NCI-H774 (cell line): ENCODE measurements around the gene NIN.

Experiments used
- DNase-seq: peaks from one replicate; lab custom pipeline; 2025; lab: John Stamatoyannopoulos, UW

NIN gene

GRCh38 chr14:50762001-50762930, 68.7 kb downstream of the NIN start:
- DNase-seq = no peak

DNA sequence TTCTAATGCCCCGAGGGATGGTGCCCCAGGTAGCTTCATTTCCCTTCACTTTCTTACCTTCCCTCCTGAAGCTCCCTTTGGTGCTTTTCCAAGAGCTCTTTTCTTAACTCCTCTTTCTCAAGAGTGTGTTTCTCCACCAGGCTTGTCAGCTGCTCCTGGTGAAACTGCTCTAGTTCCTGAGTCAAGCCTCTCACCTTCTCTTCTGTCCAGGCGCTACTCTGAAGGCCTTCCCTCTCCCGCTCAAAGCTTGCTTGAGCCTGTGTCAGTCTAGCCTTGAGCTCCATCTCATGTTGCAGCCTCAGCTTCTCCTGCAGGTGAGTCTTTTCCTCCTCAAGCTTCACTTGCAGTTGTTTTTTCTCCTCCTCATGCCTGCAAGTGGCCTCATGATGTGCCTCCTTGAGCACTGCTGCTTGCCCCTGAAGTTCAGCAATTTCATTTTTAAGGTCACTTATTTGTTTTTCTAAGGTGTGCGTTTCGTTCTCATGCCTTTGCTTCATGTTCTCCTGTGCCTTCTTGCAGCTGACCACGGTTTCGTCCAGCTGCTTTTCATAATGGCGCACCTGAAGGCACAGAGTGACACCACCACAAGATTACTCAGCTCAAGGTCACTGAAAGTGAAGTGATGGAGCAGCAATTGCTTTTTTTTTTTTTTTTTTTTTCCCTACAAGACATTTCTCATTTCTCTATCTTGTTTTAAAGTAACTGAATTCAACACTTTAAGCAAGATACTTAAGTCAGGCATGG, 71.0 kb downstream of the NIN start:
- no peak for DNase-seq

DNA sequence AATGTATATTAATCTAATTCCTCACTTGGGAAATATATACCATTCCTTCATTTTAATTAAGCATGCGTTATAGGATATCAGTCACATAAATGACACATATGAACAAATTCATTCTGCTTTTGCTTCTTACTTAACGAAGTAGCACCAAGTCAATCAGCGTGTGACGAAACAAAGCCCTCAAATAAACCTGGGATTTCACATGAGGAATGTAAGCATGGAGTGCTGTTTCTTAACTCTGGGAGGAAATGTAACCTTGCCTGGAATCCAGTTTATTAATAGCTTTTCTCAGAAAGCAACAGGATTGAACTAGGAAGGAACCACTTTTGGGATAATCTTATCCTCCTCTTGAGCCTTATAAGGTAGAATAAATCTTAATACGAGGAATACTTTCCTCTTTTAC, 72.0 kb downstream of the NIN start:
- DNase-seq = no peak

- no peak for DNase-seq
Observed at GRCh38 chr14:50758305-50758704, 72.7 kb downstream of the NIN start.

DNA sequence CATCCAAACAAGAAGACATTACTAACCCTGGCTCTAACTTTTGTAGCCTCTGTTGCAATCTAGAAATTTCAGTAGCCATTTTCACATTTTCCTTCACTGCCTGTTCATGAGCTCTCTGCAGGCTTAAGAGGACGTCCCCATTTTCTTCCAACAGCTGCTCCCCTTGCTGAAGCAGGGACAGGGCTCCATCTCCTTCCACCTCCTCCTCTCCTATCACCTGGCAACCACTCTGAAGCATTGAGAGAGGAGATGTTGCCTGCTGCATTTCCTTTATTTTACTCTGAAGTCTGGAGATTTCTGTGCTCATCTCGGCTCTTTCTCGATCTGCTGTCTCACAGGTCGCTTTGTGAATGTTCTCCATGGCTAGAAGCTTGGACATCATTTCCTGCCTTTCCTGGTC, 73.3 kb downstream of the NIN start:
- no peak for DNase-seq

DNA sequence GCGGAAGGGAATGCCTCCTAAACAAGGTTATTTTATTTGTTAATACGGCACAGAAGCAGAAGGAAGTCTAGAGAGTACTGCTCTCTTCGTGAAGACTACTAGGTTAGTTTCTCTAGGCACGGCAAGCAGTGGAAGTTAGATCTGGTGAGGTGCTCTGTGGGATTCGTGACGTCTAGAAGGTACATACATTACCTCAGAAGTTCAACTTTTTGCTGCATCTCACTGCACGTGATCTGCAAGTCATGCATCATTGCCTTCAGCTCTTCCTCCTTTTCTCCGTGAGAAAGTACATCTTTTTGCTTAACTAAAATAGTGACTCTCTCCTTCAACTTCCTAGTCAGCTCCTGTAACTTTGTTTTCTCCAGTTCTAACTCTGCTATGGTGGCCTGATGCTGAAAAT, 74.7 kb downstream of the NIN start:
- no peak for DNase-seq

DNA sequence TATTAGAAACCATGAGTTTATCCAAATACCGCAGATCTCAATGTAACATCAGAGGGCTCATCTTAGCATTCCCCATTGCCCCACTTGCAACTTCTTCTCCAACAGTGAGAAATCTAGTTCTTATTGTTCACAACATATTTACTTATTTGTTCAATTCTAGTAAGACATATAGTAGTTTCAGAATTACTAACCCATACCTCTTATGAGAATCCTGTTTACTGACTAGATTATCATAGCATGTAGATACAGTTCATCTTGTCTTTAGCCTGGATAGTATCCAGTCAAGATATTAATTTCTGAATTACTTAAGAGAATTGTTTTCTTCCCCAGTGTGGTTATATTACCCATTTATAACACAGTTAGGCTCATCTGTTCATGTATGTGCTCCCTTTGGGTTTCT, 80.6 kb downstream of the NIN start:
- no peak for DNase-seq

DNA sequence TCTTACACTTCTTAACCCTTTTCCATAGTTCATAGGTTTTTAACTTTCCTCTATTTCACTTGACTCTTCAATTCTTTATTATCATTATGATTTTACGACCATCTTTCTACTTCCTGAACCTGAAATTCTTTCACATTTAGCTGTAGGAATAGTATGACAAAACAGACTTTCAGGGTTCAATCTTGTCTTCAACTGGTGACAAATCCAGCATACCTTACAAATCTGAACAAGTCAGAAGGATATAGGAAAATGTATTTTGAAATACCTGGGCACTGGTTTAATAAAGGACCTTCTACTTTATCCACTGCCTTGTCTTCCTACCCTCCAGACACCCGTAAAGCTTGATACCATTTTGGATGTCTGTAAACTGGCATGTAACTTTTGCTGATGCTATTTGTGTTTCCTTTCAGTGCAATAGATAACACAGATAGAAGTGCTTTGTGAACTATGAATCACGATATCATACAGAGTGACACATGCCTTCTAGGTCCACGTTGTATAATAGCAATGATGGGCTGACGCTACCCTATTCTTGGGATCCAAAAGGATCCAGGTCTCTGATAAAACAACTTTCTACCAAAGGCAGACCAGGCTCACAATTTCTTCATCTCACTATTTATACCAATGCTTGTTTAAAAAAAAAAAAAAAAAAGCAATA, 85.4 kb downstream of the NIN start:
- no peak for DNase-seq

DNA sequence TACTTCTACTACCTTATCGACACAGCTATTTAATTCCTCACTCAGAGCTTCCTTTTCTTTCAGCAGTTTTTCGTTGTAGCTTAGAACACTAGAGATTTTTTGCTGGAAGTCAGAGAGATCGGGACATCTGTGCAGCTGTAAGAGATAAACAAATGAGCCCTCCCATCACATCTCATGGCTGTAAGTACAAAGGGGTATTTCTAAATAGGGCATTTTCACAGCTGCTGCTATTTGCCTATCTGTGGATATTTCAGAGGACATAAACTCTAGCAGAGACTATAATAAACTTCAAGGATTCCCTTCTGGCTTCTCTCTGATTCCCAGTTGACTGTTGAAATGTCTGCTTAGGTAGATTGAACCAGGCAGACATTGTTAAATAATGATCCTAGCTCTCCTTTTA, 86.7 kb downstream of the NIN start:
- no peak for DNase-seq

DNA sequence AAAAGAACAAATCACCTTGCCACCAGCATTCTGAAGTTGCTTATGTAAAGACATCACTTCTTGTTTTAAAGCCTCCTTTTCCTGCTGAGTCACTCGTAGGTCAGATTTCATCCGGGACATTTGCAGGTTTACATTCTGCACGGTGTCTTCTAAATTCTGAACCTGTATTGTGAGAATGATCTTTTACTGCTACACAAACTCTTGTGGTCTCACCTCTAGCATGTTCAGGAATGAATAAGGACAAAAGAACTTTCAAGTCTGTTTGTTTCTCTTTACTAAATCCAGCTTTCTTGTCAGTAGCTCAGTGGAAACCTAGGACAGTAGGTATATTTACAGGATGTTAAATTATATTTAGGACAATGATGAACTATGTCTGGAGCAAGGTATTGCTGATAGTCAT, 89.4 kb downstream of the NIN start:
- no peak for DNase-seq

DNA sequence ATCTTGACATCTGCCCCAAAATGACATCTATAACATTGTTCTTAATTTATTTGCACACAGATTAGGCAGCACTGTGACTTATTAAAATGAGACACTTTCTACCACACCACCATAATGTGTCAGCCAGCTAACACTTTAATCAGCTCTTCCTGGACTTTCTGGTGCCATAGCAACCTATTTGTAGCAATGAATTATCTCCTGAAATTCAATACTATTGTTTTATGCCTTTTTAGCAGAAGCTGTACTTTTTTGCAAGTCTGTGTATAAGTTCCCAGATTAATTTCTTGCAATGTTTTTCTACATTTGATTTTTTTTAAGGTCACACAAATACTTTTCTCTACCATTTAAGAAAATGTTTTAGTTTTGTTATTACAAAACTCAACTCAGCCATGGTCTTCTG, 90.1 kb downstream of the NIN start:
- no peak for DNase-seq

DNA sequence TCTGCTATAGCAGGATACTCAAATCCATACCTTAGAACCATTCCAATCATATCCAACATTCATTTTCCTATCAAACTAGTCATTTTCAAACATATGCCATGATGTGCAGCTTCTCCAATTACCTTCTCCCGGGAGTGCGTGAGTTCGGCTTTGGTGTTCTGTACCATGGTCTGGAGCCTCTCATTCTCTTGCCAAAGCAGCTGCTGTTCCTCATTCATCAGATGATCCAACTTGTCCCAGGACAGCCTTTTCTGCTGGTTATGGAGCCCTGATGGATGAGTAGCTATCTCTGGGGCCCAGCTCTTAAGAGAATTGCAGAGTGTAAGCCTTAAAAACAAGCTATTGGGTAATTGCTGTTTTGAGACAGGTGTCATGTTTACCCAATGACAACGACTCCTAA, 91.8 kb downstream of the NIN start:
- DNase-seq = no peak

- no peak for DNase-seq
Observed at GRCh38 chr14:50736932-50737419, 94.0 kb downstream of the NIN start.

DNA sequence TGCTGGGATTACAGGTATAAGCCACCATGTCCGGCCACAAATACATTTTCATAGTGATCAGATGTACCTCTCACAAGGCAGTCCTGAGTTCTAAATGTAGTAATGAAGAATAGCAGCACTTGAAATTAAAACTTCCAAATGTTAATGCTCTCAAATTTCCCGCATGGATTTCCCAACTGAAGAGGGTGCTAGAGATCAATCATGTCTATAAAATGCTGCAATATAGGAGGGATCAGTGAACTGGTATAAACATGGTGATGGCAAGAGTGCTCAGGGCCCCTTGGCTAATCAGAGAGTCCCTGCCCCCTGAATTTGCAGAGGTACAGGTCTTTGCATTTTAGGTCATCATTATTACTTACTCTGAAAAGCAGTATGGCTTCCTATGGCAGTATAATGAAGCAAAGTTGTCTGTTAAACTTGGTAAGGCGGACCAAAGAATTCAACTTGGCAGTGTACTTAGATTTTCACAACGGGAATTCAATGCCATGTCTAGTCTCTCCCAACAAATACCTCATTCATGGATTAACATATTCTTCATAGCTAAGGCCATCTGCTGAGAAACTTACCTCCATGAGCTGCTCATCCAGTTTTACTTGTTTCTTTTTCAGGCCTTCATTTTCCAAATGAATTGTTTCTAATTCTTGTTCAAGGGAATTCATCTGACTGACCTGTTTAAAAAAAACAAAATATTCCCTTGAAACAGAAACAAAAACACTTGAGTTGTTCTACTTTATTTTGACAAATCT, 95.8 kb downstream of the NIN start:
- no peak for DNase-seq

GRCh38 chr14:50733494-50733893, 97.5 kb downstream of the NIN start:
- no peak for DNase-seq

DNA sequence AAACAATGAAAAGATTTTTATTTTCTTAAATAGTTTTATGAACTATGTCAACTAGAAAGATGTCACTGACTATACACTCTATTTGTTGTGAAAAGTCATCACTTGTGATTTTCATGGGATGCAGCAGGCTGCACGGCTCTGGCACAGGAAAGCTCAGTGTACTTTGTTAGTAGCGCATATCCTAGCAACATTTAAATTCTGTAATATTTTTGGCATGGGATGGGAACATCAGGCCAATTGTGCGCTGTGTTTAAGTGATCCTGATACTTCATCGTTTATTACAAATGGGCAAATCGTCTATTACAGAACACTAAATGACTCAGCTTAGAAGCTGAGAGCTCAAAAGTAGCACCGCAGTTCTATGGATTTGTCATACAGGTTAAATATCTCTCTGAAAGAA, 102.1 kb downstream of the NIN start:
- DNase-seq = no peak

DNA sequence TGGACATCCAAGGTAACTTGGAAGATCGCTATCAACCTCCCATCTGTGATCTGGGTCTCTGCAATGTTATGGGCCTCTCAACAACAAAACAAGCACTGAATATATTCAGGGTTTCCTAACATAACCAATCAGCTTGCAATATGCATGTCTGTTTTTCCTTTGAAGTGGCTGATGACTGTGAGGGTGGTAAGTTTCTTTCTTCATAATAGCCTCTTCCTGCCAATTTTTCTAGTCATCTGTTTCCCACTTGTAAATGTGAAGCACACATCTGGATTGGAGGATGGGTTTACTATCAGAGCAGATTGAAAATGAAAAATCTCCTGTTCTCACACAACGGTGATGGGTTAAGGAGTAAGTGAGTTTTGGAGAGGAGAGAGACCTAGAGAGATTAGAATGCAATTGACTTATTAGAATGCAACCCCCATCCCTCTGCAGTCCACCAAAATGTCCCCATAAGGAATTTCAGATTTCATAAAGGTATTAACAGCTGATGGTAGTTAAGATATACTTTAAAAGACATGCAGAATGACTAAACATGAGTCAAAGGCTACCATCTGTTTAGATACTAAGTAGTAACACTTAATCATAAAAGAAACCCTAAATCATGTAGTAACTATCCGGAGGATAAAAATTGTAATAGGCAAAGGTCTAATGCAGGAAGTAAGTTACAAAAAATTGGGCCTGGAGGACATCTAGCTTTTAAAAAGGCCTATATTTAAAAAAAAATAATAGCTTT, 104.4 kb downstream of the NIN start:
- DNase-seq = no peak

DNA sequence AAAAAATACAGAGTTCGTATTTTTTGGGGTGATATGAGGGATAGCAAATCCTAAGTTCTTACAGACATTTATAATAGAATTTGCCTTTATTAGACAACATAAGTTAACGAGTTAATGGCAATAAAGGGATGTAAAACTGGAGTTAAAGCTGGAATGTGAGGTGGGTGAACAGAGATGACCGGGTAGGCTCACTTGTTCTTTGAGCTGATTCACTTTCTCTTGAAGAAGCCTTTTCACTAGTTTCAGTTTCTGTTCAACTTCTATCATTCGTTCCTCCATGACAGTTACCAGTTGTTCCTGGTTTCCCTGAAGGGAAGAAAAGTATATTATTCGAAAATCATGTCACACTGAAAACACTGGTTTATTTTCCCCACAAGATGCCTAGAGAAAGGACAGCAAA, 105.2 kb downstream of the NIN start:
- no peak for DNase-seq

DNA sequence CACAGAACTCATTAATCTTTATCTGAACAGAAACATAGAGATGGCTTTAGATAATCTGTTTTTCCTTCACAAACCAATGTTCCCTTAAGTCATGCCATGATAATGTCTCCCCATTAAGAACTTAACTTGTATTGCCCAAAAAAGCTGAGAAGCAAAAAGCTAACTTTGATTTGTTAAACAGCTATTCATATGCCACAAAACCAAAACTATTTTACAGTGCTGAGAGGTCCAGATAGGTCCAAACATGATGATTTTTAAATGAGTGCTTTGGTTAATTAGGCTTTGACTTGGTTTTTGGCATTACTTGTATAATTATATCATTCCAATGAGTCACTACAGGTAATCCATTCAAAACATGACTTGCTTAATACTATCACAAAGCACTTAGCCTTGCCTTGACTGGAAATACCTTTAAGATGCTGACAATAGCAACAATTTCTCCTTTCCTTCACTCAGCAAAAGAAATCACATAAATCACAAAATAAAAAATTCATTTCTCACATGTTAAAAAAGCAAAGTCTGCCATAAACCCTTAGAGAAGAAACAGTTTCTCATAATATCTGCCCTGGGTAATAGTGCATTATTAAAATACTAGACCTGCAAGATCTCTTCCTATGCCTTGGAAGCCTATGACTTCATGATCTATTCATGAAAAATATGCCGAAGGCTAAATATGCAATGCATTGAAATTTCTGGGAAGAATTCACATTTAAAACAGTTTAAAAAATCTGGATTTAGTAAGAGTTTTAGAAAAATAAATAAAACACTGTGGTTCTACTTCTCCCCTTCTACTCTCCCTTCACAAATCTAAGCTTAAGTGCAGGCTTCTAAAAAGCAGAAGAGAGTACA, 110.8 kb downstream of the NIN start:
- DNase-seq = no peak

DNA sequence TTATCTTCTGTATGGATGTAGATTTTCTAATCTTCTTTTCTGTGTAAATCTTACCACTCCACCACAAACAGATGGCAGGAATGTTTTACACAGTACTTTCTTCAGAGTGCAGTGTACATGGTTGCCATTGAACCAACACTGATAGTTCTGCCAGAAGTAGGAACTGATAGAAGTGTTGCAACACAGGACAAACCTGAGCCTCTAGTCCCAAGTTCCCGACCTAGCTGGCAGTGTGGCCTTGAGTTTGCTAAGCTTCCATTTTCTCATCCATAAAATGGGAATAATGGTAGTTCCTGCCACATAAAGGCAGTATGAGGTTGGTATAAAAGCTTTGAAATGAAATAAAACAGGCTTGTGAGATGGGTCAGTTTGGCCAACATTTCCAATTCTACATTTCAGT, 112.0 kb downstream of the NIN start:
- DNase-seq = no peak
